ENCODE results near the gene FAM210B. TPM values are rescaled to one million over a fixed set of nuclear protein-coding genes. Genes with fewer than 3 reads are reported as not detected.

FAM210B gene
- total and polyA plus RNA-seq, 2 of the 13 experiments (the other 11 are each of a cell fraction or from before 2014, with no cell fraction given): 75.9 to 107 TPM

- TF ChIP-seq REST (IDR thresholded peaks at IDR 0.05; ENCODE audit: borderline replicate concordance in 1 of 2, low read depth in 1 of 2, low read length in 2 of 2) (peak in 1 of 2 experiments; percentile 10; a peak in 1 of 4 replicates), ZBTB2 (CRISPR knock-in tag; IDR thresholded peaks at IDR 0.05; ENCODE audit: low read depth) (no peak), ZNF639 (CRISPR knock-in tag; conservative IDR thresholded peaks at IDR 0.05) (no peak), CC2D1A (CRISPR knock-in tag; IDR thresholded peaks at IDR 0.05) (no peak; the same call in 1 of the 2 replicates), SP4 (CRISPR knock-in tag; IDR thresholded peaks at IDR 0.05) (no peak), BRCA1 (CRISPR knock-in tag; IDR thresholded peaks at IDR 0.05) (no peak; the same call in 1 of the 2 replicates), HOXA9 (CRISPR knock-in tag; IDR thresholded peaks at IDR 0.05; ENCODE audit: borderline replicate concordance) (no peak), CENPT (CRISPR knock-in tag; IDR thresholded peaks at IDR 0.05; ENCODE audit: low read depth) (0 out of 2 replicates have a peak, but pooled peaks have one; percentile 8), ZNF776 (CRISPR knock-in tag; IDR thresholded peaks at IDR 0.05) (peak; percentile 75; the same call in 1 of the 2 replicates), DNMT1 (CRISPR knock-in tag; IDR thresholded peaks at IDR 0.05) (no peak), ZNF691 (CRISPR knock-in tag; IDR thresholded peaks at IDR 0.05; ENCODE audit: borderline replicate concordance, low read depth) (peak; percentile 18; the same call in 1 of the 2 replicates), ZNF749 (CRISPR knock-in tag; IDR thresholded peaks at IDR 0.05; ENCODE audit: borderline replicate concordance) (0 out of 2 replicates have a peak, but pooled peaks have one; percentile 42), YEATS4 (CRISPR knock-in tag; IDR thresholded peaks at IDR 0.05; ENCODE audit: borderline replicate concordance) (peak; percentile 83), KMT2B (CRISPR knock-in tag; IDR thresholded peaks at IDR 0.05) (no peak; the same call in 1 of the 2 replicates), HNRNPK (IDR thresholded peaks at IDR 0.05; ENCODE audit: low read depth, low read length, poor library complexity, severe bottlenecking) (no peak), NR2C2 (CRISPR knock-in tag; IDR thresholded peaks at IDR 0.05; ENCODE audit: borderline replicate concordance) (peak; percentile 65), TBL1XR1 (IDR thresholded peaks at IDR 0.05; ENCODE audit: borderline replicate concordance, low read length, partially characterized antibody) (peak; percentile 59), ATF7-NPFF (CRISPR knock-in tag; IDR thresholded peaks at IDR 0.05; ENCODE audit: low read depth) (no peak; the same call in none of the 2 replicates)
Observed at GRCh38 chr20:56359212-56360132, 698 bp downstream of the FAM210B start (continued).
